HK-2 (cell line): ENCODE results near the gene RC3H2.

Experiments used
- DNase-seq: peaks from one replicate; pipeline ENCODE4 v3.0.0-alpha.2; 2018; ENCODE audit not compliant: unreplicated experiment

RC3H2 gene

DNA sequence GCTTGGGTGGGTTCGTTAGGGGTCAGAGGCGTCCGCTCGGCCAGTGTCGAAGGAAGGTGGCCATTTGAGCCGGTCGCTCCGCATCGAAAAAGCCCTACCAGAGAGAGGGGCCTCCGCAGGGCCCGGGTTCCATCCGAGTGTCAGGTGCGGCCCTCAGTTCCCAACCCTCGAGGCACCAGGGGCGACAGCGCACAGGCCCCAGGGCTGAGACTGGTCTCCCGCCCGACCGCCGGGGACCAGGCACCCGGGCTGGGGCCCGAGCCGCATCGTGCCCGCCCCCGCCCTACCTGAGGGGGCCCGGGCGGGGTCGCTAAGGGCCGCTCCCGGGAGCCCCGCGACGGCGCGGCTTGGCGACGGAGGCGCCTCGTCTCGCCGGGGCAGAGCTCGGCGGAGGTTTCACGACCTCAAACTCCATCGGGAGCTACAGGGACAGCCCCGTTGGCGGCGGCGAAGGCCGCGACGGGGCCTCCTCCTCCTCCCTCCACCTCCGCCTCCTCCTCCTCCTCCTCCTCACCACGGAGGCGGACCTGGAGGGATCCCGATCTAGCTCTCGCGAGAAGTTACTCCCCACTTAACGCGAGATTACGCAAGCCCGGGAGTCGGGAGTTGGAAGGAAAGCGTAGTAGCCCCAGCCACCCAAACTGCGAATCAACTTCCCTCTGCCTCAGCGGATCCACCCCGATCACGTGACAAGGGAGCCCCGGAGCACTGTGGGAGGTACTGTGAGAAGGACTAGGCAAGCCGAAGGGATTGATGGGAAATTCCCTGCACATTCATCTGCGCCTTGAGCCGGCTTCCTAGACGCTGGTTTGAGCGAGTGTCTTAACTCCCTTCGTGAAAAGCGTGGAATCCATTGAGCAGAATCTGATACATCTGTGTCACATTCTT, at the start of gene RC3H2:
TSS of gene RC3H2 (minus strand) at position 537 of the 888 bp plus-strand sequence. CDS start 7,850 bp downstream, outside the sequence.
- DNase-seq: peak; percentile 99

GRCh38 chr9:122954253-122954691, 49.1 kb upstream of the RC3H2 start:
- no peak for DNase-seq

DNA sequence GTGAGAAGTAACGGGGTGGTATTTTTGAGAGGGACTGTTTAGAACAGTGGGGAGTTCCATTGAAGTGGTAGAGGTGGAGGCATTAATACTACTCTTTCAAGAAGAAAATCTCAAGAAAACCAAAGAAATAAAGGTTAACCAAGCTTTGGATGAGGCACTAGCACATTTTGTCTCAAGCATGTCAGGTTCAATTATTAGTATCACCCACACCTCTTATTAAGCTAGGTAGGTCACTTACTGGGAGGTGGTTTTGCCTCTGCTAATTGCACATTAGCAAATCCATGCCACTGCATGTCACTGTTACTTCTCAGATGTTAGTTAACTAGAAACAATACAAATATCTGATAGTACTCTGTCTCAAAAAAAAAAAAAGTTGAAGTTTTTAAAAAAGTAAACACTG, 45.9 kb upstream of the RC3H2 start:
- DNase-seq: no peak

- no peak for DNase-seq
Measured at GRCh38 chr9:122950263-122950662, 45.1 kb upstream of the RC3H2 start.

- DNase-seq: no peak
Measured at GRCh38 chr9:122949696-122950095, 44.5 kb upstream of the RC3H2 start.

DNA sequence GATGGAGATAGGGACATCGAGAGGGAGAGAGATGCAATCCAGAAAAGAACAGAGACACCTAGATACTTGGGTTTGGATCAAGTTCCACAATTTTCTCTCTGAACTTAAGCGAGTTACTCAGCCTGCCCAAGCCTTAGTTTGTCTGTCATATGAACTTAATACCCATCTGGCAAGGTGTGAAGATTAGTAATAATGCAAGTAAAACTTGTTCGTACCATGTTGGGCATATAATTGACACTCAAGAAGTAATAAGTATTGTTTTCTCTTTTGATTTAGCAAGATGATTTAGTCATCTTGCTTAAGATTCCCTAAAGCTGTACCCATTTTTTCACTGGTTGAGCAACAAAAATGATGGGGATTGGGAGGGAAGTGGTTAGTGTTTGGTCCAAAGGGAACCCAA, 43.2 kb upstream of the RC3H2 start:
- DNase-seq: no peak

DNA sequence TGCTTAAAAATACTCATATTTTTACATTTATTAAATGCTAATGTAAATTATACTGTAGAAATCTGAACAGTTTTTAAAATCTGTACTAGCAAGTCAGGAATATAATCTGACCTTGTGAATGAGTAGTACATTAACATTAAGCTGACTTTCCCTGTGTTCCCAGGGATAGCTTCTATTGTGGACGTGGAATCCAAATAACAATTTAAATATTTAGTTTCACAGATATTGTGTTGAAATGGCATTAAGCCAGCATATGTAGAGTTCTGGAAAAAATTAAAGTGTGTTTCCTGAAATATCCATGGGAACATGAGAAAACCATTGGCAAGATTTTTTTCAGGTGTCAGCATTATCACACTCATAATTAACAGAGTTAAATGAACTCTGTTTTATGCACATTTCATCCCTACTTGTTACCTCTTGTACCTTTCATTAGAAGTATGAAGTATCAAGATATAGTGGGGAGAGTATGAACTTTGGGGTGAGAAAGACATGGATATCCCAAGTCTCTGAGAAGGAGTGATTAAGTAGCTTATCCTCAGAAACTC, 41.4 kb upstream of the RC3H2 start:
- no peak for DNase-seq

DNA sequence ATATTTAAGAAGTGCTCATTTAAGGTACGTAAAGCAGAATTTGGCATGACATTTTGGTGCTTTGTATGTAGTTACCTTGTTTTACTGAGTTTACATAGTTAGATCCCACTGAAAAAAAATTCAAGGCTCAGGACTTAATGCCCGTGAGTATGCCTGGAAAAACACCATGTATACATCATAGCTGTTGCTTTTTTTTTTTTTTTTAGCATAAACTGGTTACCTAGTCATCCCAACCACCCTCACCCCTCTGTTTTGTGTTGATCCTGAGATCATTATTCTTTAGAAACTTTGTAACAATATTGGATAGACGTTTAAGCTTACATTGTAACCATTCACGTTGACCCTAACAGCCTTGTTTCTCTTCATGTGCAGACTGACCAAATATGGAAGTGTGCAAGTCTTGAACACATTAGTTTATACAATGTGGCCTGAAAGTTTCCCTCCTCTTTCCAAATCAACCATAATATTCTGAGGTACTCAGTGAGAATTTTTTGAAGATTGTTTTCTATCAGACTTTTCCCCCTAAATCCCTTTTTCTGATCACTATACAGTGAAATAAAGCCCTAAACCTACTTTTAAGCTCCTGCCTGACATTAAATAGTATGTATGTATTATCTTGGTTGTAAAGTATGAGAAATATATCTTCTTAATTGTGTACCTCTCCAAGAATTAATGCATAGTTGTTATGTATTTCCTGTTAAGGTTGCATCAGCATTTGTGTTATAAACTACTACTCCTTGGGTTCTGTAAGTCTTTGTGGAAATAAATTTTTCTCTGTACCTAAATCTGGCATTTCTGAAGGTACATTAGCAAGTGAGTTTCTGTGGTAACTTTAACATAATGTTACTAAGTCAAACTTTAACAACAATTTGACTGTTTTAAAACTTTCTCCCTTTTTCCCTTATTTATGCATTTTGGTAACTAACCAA, 40.1 kb upstream of the RC3H2 start:
- DNase-seq: no peak

- DNase-seq: peak; percentile 16
Measured at GRCh38 chr9:122941582-122942234, 36.5 kb upstream of the RC3H2 start.

GRCh38 chr9:122940749-122941581, 35.8 kb upstream of the RC3H2 start, which contains the start of gene RABGAP1:
TSS of gene RABGAP1 (plus strand) at chr9:122941020. CDS start at chr9:122957060, 16,040 bp downstream.
- DNase-seq: peak; percentile 98

DNA sequence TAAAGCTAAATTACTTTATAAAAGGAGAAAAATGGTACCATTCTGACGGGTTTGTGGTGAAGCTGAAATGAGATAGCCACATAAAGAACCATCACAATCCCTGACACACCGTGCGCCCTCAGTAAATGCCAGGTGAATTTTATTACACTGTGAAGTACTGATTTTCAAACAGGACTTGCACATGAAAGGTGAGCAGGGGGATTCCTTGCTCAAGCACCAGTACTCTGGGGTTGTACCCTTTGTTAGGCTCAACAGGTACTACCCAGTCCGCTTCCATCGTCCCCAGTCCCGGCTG, 35.2 kb upstream of the RC3H2 start:
- no peak for DNase-seq

GRCh38 chr9:122939601-122940000, 34.4 kb upstream of the RC3H2 start:
- no peak for DNase-seq

- DNase-seq: no peak
Measured at GRCh38 chr9:122936883-122937282, 31.7 kb upstream of the RC3H2 start.

- DNase-seq: no peak
Measured at GRCh38 chr9:122936464-122936863, 31.3 kb upstream of the RC3H2 start.

GRCh38 chr9:122931226-122932121, 26.3 kb upstream of the RC3H2 start, which contains the start of gene ZBTB26:
TSS of gene ZBTB26 (minus strand) at chr9:122931512. CDS start at chr9:122919934, 11,578 bp downstream.
- DNase-seq: peak; percentile 93

GRCh38 chr9:122930541-122931225, 25.5 kb upstream of the RC3H2 start:
- no peak for DNase-seq

DNA sequence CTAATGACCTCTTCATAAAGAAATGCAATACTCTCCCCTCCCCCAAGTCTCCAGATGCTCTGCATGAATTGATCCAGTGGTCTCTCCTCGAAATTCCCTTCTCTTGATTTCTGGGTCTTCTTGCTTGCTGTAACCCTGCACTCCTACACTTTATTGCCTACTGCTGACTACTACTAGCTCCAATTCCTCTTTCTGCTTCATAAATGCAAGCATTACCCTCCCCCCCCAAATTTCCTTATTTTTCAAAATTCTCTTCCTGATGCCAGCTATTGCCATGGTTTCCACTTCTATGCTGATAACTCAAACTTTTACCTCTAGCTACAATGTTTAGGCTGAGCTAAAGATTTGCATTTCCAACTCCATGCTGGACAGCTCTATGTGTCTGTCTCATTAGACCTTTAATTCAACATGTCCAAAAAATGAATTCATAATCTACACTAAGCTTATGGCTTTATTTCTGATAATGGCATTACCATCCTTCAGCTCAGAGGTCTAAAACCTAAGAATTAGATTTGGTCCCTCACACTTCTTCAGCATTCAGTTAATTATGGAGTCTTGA, 24.7 kb upstream of the RC3H2 start:
- no peak for DNase-seq

- no peak for DNase-seq
Measured at GRCh38 chr9:122923947-122924346, 18.8 kb upstream of the RC3H2 start.

DNA sequence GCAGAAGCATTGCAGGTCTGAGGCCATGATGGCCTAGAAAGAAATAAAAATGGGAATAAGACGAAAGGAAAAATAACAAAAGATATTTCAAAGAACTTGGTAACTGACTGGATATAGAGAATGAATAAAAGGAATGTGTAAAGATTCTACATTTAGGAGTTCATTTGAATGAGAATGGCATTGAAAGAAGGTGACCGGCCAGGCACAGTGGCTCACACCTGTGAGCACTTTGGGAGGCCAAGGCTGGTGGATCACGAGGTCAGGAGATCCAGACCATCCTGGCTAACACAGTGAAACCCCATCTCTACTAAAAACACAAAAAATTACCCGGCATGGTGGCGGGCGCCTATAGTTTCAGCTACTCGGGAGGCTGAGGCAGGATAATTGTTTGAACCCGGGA, 17.6 kb upstream of the RC3H2 start:
- DNase-seq: no peak
